C4-2B (cell line): Measurements from ENCODE around the gene PCDH9.

Source experiments
- ZFX ChIP-seq: fragments of 450-650 bp; IDR thresholded peaks from 2 replicates; pipeline ENCODE4 v1.6.1; 2017
- TF ChIP-seq, protein P1 (sequence below): fragments of 450-650 bp; conservative IDR thresholded peaks from 2 replicates; pipeline ENCODE4 v1.5.1; 2017; ENCODE audit warnings: mild to moderate bottlenecking

DNA sequence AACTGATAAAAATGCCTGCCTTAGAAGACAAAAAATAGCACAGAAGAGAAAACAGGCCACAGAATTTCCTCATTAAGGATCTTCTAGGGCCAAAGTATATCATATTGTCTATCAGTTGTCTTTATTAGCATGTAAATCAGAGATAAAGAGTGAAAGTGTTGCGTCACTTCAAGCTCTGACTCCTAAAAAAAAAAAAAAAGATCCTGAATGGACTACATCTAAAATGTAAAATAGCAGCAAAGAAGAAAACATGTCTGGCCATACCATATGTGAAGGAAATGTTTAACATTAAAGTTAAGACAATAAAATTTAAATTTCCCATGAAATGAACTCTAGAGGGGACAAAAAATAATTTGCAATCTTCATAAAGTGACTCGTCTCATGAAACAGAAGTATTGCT, 237.4 kb downstream of the PCDH9 start:
- TF ChIP-seq, protein P1, sequence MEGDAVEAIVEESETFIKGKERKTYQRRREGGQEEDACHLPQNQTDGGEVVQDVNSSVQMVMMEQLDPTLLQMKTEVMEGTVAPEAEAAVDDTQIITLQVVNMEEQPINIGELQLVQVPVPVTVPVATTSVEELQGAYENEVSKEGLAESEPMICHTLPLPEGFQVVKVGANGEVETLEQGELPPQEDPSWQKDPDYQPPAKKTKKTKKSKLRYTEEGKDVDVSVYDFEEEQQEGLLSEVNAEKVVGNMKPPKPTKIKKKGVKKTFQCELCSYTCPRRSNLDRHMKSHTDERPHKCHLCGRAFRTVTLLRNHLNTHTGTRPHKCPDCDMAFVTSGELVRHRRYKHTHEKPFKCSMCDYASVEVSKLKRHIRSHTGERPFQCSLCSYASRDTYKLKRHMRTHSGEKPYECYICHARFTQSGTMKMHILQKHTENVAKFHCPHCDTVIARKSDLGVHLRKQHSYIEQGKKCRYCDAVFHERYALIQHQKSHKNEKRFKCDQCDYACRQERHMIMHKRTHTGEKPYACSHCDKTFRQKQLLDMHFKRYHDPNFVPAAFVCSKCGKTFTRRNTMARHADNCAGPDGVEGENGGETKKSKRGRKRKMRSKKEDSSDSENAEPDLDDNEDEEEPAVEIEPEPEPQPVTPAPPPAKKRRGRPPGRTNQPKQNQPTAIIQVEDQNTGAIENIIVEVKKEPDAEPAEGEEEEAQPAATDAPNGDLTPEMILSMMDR, result no peak
- no peak for TF ChIP-seq ZFX
